Left ventricle myocardium superior (tissue), 1 donor: Measurements from ENCODE around the gene GJC2. TPM values are rescaled to one million over a fixed set of nuclear protein-coding genes. Genes with fewer than 3 reads are reported as not detected.
"Not testable (repeated sequence)": the region's sequence is repeated elsewhere in the genome, so short reads cannot be mapped to it uniquely, and the experiment has no call there.

Experiments used
- ATAC-seq: fragments of 200-7000 bp; cut with Tn5 transposase; one replicate; pipeline ENCODE4 v1.9.1; 2020; ENCODE audit warnings: mild to moderate bottlenecking, moderate library complexity
- DNase-seq: peaks from one replicate; pipeline ENCODE4 v3.0.0-alpha.2; 2020
- intact Hi-C: fragments of 100-400 bp; cut with micrococcal nuclease; formaldehyde crosslinking; loops from one replicate; pipeline ENCODE4 v1.11.0; 2022
- total RNA-seq: library from RNA; stranded (reverse); fragmentation: NEBNext Ultra II Directional; extraction: Animal tissue kit (Norgen Biotek cat#: 25700); gene quantifications from one replicate; pipeline ENCODE4 v1.2.1, GENCODE V29; 2021
- donor health status: DM: no; HTN: yes; CAD: no; lungs with severe emphysema.

Gene GJC2
- total RNA-seq, 1 donor from 2014 or later, result 1.7 TPM

DNA sequence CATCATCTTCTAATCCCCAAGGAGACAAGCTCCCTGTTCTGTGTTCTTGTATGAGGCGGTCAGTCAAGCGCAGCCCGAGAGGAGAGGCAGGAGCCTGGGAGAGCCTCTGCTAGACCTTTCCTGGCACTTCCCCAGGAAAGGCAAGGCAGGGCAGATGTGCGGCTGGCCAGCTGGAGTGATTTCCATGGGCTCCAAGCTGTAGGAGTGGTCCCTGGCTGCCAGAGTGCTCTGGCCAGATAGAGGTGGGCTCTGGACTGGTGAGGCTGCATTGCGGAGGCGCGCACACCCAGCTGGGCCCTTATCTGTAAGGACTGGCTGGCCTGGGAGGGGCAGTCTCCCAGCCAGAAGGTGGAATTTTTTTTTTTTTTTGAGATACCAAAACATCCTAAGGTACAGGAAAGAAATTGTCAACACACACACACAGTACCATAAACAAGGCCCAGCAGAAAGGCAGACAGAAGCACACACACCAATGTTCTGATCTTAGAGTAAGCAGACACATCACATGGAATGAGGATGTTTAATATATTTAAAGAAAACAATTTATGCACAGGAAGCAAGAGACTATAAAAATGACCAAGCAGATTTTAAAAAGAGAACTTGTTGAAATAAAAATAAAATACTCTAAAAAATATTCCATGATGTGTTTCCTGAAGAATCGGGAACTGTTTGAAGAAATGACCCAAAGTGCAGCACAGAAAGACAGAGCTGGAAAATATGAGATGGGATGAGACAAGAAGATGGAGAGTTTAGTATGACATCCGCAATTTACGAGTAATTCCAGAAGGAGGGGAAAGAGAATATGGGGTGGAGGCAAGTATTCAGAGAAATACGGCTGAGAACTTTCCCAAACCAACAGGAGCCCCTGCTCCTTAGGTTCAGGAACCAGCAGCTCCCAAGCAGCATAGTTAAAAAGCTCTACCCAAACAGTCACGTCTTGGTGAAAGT, 29.3 kb downstream of the GJC2 start:
- DNase-seq, result no peak
- ATAC-seq, result no peak
- intact Hi-C loops, result no loop called here

- DNase-seq (no peak), ATAC-seq (no peak)
- intact Hi-C loops, result no loop called here
These were observed 30.7 kb downstream of the GJC2 start for GRCh38 chr1:228180271-228180958.

DNA sequence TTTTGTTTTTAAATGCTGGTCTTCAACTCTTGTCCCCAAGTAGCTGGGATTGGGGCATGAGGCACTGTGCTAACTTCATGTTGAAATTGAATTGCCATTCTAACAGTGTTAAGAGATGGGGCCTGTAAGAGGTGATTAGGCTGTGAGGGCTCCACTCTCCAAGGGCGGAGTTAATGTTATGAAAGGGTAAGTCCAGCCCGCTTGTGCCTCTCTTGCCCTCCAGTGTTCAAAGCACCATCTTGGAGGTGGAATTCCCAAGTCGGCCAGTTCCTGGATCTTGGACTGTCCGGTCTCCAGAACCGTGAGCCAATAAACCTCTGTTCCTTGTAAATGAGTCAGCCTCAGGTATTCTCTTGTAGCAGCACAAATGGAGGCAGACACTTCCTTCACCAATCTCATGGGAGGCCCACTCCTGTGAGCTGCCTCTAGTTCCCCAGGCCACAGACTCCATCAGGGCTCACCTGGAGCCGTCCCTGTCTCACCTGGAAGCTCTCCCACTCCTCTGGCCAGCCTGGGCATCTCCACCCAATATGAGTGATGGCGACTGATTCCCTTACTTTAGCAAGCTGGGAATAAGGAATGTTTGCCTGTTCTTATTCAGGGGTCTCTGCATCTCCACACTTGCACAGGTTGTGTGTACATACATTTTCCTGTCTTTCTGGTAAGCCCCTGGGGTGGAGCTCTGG, 31.4 kb downstream of the GJC2 start:
- ATAC-seq (no peak), DNase-seq (no peak)
- intact Hi-C loops, result no loop called here

DNA sequence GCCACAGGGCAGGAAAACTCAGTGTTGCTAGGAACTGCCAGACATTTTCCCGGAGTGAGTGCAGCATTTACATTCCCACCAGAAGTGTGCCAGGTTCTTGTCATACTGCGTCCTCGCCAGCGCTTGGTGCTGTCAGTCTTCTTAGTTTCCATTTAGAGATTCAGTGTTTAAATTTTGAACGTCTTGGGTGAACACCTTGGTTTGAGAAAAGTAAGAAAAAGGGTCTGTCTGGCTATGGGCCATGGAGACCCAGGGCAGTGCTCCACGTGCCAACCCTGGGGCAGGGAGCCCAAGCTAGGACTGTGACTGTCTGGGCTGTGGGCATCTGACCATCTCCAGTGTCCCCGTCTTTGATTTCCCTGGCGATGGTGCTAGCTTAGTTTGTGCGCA, 31.9 kb downstream of the GJC2 start:
- no peak for ATAC-seq
- no peak for DNase-seq
- intact Hi-C loops, result no loop called here

GRCh38 chr1:228182296-228183030, 32.7 kb downstream of the GJC2 start:
- DNase-seq (no peak), ATAC-seq (no peak)
- intact Hi-C loops, result no loop called here

GRCh38 chr1:228184152-228184551, 34.4 kb downstream of the GJC2 start:
- intact Hi-C loops, result no loop called here

GRCh38 chr1:228185641-228185965, 35.9 kb downstream of the GJC2 start:
- intact Hi-C loops, result no loop called here
- DNase-seq (no peak), ATAC-seq (no peak)

More at GRCh38 chr1:228184152-228184551, 34.4 kb downstream of the GJC2 start:
- DNase-seq (no peak), ATAC-seq (no peak)

GRCh38 chr1:228188249-228188648, 38.5 kb downstream of the GJC2 start:
- DNase-seq, ATAC-seq, intact Hi-C loops: not testable (repeated sequence)

- intact Hi-C loops, result no loop called here
- DNase-seq (no peak), ATAC-seq (no peak)
These were observed 40.5 kb downstream of the GJC2 start for GRCh38 chr1:228190182-228190581.

DNA sequence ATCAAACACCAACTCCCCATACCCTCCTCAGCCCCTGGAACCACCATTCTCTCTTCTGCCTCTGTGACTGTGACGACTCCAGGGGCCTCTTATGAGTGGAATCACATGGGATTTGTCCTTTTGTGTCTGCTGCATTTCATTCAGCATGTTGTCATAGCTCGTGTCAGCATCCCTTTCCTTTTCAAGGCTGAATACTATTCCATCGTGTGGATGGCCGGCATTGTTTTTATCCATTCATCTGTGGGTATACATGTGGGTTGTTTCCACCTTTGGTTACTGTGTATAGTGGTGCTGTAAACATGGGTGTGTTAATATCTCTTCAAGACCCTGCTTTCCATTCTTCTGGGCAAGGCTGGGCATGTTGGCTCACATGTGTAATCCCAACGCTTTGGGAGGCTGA, 41.0 kb downstream of the GJC2 start:
- intact Hi-C loops, result no loop called here
- DNase-seq (no peak), ATAC-seq (no peak)

DNA sequence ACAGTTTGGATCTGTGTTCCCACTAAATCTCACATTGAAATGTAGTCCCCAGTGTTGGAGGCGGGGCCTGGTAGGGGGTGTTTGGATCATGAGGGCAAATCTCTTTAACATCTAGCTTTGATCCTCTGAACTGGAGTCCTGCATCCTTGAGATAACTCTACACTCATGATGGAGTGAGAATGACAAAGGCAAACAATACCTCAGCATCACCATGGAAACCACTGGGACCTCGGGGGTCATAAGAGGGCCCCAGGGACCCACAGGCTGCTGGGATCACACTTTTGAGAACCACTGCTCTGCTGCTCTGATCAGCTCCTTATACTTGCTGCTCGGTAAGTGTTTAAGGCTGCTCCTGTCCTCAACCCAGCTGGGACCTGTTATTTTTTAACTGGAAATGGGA, 44.7 kb downstream of the GJC2 start:
- no peak for ATAC-seq
- no peak for DNase-seq
- intact Hi-C loops, result no loop called here

DNA sequence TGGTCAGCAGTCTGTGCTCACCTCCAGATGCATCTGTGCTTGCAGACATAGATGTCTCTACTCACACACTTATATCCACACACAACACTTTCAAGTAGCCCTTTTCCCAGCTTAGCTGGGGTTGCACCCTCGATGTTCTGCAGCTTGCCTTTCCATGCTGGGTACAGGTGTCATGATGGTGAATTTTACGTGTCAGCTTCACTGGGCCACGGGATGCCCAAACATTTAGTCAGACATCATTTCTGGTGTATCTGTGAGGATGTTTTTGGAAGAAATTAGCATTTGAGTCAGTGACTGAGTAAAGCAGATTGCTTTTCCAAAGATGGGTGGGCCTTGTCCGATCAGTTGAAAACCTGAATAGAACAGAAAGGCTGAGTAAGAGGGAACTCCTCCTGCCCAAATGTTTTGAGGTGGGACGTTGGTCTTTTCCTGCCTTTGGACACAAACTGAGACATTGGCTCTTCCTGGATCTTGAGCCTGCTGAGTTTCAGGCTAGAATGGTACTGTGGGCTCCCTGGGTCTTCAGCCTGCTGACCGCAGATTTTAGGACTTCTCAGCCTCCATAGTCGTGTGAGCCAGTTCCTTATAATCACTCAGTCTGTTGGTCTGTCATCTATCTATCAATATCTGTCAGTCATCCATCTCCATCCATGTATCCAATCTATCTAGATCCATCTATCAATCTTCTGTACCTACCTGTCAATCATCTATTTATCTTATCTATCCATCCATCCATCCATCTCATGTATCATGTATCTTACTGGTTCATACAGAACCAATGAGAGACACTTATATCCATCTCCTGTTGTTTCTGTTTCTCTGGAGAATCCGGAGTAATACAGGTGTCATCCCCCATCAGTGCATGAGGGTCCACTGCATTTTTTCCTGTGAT, 45.4 kb downstream of the GJC2 start:
- intact Hi-C loops, result no loop called here
- DNase-seq (no peak), ATAC-seq (no peak)

DNA sequence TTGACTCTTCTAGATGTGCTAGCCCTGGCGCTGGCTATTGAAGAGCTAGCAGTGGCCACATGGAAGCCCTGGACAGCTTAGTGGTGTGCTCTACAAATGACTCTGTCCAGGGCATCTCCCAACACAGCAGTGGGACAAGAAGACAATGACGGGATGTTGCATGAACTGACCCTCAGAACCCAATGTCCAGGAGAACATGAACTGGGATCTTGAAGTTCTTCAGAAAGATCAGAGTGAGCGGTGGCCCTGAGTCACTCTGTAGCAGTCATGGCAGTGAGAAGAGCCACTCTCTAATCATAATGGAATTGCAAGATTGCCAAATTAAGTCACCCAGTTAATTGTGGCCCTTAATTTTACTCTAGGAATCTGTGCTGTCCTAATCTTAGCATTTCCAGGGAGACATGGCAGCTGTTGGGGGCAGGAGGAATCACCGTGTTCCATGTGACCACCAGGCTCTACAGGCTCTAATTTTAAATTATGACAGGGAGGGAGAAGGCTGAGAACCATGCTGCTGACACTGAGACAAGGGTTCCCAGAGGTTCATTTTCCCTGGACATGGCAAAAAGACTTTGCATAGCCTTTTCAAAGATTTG, 47.9 kb downstream of the GJC2 start:
- ATAC-seq (peak; percentile 96), DNase-seq (no peak)
- intact Hi-C loops, result no loop called here

- intact Hi-C loops, result no loop called here
- no peak for DNase-seq
- no peak for ATAC-seq
These were observed 49.4 kb downstream of the GJC2 start for GRCh38 chr1:228198977-228199590.

- intact Hi-C loops, result no loop called here
- no peak for ATAC-seq
- DNase-seq, result no peak
These were observed 55.2 kb downstream of the GJC2 start for GRCh38 chr1:228204958-228205357.

GRCh38 chr1:228205526-228206436, 56.1 kb downstream of the GJC2 start:
- no peak for DNase-seq
- ATAC-seq, result no peak
- intact Hi-C loops, result no loop called here
